HG03139 (cell line): ENCODE results near the gene MEGF8.

Experiments
- ATAC-seq: cut with Tn5 transposase; IDR thresholded peaks from one replicate; pipeline ENCODE4 v1.9.1; 2021; ENCODE audit not compliant: unreplicated experiment

MEGF8 gene

DNA sequence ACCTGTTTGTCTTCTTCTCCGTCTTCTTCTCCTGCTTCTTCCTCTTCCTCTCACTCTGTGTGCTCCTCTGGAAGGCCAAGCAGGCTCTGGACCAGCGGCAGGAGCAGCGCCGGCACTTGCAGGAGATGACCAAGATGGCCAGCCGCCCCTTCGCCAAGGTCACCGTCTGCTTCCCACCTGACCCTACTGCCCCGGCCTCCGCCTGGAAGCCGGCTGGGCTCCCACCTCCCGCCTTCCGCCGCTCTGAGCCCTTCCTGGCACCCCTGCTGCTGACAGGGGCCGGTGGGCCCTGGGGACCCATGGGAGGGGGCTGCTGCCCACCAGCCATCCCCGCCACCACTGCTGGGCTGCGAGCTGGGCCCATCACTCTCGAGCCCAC lies 50.7 kb downstream of the MEGF8 start:
- ATAC-seq = no peak

DNA sequence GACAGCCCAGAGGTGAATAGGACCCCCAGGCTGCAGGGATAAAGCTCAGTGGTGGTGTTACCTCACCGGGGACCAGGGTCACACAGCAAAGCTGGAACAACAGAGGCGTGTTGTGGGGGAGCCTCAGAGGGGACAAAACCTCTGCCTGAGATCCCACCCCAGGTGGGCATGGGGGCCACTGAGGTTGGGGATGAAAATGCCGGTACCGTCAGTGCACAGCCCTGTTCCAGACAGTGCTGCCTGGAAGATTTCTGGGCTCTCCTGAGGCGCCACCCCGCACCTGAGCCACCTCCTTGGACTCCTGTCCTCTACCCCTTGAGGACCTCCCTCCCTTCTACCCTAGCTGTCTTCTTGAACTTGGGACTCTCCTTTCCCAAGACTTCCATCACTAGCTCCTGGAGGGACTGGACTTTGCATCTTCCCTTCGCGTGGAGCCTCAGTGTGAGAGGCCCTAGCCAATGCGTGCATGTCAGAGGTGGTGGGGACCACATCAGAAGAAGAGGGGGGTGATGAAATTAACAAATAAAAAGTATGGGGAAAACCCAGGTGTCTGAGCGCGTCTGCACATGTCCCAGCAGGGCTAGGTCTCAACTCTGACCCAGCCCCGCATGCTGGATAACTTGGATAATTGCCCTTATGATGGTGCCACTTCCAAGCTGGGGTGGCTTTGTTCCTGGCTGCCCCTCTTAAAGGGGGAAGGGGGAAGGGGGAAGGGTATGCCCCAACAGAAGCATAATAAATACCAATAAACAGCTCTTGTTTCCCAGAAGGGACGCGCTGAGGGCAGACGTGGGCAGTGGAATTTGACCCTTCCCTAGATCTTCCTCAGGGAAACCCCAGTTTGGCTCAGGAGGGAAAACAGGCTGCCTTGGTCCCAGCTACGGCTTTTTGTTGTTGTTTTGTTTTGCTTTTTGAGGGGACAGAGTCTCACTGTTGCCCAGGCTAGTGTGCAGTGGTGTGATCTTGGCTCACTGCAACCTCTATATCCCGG lies 53.1 kb downstream of the MEGF8 start:
- no peak for ATAC-seq

DNA sequence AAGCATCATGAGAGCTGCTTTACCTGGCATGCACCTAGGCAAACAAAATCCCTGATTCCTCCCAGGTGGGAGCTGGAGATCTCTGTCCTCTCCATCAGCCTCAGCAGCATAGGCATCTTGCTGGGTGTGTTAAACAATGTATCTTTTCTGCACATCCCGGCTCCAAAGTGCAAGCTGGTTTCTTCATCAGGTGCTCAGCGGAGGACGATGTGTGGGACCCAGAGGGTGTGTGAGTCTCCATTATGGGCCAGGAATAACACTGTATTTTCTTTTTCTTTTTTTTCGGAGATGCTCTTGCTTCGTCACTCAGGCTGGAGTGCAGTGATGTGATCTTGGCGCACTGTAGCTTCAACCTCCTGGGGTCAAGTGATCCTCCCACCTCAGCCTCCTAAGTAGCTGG lies 54.7 kb downstream of the MEGF8 start:
- no peak for ATAC-seq

DNA sequence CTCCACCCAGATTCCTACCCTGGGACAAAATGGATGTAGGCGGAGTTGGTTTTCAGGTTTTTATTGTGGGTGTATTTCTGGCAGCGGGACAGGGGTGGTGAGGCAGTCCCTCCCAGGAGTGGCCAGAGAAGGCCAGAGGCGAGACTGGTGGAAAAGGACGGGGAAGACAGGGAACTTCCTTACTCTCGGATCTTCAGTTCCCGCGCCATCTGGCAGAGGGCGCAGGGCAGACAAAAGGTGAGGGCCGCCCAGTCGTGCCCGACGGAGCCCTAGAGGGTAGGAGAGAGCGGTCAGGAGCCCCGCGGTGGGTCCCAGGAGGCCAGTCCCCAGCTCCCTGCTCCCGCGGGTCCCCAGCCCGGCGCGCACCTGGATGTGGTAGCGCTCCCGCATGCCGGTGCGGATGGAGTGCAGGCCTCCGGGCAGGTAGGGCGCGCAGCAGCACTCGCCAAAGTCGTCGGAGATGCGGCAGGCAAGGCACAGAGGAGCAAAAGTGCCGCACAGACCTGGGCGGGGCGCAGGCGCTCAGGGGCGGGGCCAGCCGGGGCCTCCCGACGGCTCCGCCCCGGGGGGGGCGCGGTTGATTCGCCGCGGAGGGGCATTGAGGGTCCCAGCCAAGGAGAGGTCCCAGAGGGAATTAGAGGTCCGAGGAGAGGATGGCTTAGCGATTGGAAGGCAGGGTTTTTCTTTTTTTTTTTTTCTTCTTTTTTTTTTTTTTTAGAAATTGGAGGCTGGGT lies 61.7 kb downstream of the MEGF8 start:
- no peak for ATAC-seq

DNA sequence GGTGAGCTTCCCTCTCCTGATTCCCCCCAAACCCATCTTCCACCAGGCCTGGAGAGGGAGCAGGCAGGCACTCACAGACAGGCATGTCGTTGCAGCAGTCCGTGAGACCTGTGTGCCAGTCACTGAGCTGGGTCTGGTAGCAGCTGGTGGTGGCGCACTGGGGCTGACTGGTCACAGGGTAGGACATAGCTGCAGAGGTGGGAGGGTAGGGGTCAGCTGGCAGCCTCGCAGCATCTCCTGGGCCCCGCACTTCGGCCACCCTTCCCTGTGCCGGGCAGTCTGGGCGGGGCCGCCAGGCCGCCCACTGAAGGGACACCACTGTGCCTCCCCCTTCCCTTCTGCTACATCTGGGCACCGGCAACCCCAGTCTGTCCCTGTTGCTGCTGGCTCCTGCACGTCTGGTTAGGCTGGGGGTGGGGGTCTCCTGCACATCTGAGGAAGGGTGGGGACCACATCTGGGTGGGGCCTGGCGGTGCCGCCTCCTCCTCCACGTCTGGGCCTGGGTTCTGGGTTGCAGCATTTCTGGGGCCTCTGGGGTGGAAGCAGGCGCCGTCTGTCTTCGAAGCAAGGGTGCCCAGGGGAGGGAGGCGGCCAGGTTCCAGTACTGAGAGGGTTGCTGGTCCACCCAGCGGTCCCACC lies 63.5 kb downstream of the MEGF8 start:
- no peak for ATAC-seq

DNA sequence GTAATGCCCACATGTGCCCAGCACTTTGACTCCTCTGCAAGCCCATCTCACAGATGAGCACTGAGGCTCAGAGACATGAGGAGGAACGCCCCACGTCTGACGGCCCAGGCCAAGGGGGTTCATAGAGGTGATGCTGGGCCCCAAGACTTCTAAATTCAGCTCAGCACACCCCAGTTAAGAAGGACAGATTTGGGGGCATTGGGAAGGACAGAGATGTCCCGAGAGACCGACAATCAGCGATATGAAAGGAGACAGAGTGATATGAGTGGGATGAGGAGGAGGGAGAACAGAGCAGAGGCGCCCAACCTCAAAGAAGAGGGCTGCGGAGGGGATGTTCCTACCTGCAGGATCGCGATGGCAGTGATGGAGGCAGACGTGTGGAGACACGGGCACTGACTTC lies 64.5 kb downstream of the MEGF8 start, which contains the start of gene CNFN:
Gene CNFN, minus strand, starts transcription at position 399 of the 400 bp plus-strand sequence. CDS start 1,260 bp downstream, outside the sequence.
- ATAC-seq = no peak

DNA sequence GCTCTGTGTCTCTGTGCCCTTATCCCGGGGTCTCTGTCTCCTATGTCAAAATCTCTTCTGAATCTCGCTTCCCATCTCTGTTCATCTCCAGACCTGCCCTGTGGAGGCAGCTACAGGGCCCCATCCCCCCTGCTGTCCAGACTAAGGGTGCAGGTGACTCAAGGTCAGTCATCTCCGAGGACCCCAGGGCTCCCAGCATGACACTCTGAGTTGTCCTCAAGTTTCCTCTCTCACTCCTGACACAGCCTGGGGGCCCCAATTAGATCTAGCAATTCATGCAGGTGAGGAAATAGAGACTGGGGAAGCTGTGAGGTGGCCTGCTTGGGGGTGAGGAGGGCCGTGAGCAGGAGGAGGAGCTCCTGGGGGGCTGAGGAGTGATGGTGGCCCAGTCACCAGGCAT lies 66.7 kb downstream of the MEGF8 start:
- no peak for ATAC-seq

DNA sequence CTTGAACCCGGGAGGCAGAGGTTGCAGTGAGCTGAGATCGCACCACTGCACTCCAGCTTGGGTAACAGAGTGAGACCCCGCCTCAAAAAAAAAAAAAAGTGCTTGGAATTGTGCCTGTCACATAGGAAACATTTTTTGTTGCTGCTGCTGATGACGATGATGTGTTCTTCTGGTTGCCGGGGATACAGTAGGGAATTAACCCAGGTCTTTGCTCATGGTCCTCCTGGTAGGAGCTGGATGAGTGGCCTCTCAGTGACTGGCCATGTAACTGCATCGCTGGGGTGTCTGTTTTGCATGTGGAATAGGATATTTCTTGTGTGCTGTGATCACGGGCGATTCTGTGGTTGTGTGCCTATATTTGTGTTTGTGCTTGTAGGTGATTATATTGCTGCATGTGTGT lies 69.3 kb downstream of the MEGF8 start:
- ATAC-seq = no peak

DNA sequence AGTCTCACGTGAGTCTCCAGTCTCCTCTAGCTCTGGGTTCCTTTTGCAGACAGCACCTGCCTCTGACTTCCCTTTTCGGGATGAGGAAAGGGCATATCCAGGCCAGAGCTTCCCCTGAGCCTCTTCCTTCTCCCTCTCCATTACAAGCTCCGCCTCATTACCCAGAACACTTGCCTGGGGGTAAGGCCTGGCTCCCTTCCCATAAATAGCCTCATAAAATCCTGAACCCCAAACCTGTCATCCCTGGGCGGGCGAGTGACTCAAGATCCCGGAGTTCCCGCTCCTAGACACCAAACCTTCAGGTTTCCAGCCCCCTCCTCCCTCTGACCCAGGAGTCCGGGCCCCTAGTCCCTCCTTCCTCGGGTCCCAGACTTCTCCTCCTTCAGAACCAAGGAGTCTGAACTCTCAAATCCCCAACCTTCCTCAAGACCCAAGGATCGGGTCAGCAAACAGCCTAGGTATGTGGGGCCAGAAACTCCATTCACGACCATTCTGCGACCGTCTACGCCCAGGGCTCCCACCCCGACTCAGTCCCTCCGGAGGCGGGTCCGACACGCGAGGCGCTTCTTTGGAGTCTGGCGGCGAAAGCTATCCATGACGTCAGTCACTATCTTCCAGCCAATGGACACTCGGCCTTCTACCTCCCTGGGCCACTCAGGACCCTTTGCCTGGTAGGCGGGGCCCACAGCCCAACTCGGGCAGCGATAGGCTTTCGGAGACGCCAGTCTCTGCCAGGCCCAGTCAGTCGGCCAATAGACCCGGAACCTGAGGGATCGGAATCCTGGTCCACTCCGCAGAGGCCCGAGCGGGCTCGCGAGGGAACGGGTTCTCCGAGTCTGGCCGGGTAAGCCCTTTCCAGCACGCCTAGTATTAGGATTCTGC lies 71.2 kb downstream of the MEGF8 start:
- ATAC-seq = peak; percentile 95

DNA sequence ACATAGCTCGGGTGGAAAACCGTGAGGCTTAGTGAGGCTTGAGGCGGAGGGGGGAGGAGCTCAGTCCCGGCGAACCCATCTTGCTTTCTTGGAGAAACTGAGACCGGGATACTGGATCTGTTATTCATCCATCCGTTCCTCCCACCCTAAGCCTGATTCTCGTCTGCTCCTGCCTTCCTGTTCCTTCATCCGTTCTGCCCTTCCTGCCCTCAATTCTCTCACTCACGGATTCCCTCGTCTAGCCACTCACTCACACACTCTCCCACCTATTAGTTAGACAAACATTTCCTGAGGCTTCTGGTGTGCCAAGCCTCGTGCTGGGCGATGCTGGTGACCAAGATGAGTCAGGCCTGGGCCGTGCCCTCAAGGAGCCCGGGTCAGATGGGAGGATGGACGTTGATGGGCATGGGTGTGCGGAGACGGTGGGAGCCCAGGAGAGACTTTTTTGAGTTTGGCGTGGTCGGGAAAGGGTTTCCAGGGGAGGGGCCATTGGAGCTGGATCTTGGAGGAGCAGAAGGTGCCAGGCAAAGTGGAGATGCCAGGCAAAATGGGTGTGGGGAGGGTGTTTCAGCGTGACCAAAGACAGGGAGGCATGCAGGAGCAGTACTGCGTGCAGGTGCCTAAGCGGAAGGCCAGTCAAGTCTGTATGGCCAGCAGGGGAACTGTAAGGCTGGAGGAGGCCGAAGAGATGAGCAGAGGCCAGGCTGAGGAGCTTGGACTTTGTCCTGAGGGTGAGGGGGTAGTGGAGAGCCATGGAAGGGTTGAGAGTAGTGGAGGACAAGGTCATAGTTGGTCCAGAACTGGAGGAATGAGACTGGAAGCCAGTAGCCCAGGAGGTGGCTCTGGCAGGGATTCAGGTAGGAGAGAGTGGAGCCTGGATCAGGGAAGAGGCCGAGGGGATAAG lies 72.1 kb downstream of the MEGF8 start:
- ATAC-seq = no peak

DNA sequence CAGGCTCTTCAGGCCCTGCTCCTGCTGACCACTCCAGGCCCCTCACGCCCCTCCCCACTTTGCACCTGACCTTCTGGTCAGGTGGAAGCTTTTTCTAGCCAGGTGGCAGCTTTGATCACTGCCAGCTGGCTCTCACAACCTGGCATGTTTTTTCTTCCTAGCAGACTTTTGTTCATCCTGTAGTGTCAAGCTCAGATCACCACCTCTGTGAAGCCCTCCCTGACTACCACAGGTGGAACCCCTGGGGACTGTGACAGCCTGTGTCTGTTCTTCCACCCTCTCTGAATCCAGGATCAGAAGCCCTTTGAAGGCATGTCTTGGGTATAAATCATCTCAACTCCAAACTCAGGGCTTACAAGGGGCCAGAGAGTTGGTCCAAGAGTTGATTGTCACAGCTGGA lies 75.0 kb downstream of the MEGF8 start:
- ATAC-seq = no peak

DNA sequence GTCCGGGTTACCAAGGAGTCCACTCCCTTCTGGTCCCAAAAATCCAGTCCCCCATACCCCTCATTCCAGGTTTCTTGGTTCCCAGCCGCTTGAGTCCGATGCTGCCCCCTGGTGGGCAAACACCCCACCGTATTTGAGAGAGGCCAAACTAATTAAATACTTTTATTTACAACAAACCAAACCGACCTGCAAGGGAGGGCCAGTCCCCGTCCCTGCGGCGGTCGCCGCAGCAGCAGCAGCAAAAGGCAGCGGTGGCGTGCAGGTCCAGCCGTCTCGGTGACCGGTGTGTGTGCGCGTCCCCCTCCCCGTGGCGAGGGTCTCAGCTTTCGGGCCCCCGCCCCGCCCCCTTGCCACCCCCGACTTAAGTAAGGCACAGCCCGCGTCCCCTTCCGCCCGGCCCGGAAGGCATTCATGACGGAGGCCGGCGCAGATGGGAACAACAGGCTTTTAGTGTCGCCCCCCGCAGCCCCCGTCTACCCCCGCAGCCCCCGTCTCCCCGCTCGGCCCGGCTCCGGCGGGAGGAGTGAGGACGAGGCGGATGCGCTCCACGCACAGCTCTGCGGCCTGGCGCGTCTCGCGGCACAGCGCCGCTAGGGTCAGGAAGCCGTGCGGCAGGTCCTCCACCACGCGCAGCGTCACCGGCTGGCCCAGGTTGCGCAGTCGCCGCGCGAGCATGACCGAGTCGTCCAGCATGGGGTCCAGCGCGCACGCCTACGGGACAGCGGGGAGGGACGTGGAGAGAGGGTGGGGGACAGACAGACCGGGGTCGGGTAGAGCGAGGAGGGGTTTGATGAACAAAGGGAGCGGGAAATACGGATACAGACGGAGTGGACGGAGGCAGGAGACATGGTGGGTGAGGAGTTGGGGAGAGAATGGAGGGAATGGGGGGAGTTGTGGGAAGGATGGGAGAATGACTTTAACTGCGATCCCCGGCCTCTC lies 76.2 kb downstream of the MEGF8 start:
- ATAC-seq = no peak

DNA sequence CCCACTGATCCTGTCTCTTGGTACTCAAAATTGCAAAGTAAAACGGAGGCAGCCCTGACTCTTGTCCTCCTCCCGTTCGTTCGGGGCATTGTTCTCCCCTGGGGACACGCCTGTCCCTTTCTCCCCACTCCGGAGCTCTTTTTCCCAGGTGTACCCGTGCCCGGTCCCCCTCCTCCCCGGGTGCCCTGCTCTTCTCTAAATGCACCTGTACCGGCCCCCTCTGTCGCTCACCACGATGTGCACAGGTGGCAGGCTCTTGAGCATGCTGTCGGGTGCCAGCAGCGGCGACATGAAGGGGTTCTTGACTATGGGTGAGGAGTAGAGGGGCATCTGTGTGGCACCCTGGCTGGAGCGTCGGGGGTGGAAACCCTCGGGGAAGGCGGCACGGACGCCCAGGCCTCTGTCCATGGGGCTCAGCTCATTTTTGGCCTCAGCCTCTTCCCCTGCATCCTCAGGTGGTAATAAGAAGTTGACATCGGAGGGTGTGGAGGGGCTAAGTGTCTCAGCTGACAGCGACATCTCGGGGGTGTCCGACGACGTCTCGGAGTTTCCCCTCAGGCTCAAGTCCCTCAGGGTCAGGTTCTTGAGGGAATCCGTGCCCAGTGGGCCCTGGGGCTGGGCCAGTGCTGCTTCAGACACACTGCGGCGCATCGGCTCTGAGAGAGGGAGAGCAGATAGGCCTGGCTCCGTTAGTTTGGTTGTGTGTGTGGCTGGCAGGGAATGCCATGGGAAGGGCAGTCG lies 77.1 kb downstream of the MEGF8 start:
- ATAC-seq = no peak

DNA sequence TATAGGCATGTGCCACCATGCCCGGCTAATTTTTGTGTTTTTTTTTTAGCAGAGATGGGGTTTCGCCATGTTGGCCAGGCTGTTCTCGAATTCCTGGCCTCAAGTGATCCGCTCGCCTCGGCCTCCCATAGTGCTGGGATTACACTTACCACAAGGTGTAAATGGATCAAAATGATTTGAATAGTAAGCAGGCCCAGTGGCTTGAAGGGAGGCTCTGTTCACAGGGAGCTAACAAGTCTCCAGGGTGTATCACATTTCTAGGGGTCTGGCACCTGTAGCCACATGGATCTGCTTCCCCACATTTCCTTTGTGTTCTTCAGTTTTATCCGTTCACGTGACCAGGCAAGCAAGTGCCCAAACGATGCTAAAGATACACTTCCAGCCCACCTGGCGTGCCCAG lies 78.2 kb downstream of the MEGF8 start:
- no peak for ATAC-seq

DNA sequence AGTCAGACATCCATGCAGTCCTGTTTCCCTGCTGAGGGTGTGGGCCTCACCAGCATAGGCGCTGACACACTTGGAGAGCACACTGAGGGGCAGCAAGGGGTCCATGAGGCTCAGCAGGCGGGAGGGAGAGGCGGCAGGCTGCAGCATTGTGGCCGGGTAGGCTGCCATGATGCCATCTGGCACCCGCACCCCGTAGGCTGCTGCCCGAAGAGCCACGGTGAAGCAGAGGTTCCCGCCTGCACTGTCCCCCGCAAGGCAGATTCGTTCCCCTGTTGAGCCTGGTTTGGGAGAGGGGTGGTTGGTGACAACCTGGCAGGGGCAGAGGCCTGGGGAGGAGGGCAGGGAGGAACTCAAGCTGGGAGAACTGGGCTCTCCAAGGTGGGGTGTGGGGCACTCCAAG lies 80.7 kb downstream of the MEGF8 start:
- no peak for ATAC-seq

DNA sequence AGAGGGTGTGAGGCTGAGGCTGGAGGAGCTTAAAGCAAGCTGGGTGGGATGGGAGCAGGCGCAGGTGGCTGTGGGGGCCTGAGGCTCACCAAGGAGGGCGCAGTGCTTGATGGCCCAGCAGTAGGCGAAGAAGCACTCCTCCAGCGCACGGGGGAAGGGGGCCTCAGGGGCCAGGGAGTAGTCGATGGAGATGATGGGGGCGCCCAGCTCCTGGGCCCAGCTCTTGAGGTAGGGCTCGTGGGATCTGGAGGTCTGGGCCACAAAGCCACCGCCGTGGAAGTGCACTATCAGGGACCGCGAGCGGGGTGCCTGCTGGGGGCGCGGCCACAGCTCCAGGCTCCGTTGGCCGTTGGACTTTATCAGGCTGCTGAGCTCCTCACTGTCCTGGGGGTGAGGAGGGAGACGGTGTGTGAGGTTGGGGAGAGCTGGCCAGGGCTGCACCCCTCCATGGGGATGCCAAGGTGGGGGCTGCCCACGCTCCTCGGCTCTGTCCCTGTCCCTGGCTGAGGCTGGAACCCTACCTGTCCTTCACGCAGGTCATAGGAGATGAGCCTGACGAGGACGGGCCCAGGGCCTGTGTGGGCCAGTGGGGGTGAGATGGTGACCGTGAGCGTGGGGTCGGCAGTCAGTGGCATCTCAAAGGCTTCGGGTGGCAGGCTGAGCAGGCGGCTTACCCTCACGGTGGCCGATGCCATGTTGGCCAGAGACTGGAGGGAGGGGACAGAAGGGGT lies 81.8 kb downstream of the MEGF8 start:
- no peak for ATAC-seq

DNA sequence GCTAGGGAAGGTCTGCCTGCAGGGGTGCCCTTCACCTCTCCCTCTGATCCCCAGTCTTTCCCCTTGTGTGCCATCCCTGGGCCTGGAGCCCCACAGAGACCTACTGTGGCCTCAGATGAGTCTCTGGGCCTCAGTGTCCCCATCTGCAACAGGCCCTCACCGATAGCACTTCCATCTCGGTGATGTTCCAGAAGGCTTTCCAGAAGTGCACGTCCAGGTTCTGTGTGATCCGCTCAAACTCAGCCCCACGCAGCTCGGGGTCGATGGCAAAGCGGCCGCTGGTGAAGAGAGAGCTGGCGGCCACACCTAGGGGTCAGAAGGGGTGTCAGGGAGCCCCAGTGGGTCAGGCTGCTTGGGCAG lies 82.4 kb downstream of the MEGF8 start:
- no peak for ATAC-seq
